WI38 (cell line): Measurements from ENCODE around the gene PTPRE.
A peak's percentile ranks its signal among the peaks of the same experiment; 100 is the strongest.

Experiments
- H3K4me3 ChIP-seq: 2 replicates; pipeline ENCODE4 v1.5.1; 2011; ENCODE audit warnings: low read depth, mild to moderate bottlenecking, control low read depth, low read length
- TF ChIP-seq, protein P1 (sequence below): IDR thresholded peaks from 2 replicates; pipeline ENCODE4 v1.5.1; 2012; ENCODE audit warnings: low read depth, mild to moderate bottlenecking, control low read depth, low read length

PTPRE gene

DNA sequence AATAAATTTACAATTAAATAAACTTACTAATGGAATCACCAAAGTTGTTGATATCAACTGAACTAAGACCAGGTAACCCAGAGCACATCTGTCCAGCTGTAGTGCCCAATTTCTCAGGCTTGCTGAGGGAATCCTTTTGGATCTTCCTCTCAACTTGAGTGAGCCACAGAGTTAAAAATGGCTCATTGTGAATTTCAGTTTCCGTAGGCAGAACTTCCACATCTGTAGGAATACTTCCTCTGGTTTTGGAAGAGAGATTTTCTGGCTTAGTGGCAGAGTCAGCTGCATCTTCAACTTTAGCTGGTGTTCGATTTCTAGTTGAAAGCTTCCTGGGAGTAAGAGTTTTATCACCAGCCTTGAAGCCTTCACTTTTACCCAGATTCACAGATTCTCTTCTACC, 208.0 kb downstream of the PTPRE start:
- TF ChIP-seq, protein P1, sequence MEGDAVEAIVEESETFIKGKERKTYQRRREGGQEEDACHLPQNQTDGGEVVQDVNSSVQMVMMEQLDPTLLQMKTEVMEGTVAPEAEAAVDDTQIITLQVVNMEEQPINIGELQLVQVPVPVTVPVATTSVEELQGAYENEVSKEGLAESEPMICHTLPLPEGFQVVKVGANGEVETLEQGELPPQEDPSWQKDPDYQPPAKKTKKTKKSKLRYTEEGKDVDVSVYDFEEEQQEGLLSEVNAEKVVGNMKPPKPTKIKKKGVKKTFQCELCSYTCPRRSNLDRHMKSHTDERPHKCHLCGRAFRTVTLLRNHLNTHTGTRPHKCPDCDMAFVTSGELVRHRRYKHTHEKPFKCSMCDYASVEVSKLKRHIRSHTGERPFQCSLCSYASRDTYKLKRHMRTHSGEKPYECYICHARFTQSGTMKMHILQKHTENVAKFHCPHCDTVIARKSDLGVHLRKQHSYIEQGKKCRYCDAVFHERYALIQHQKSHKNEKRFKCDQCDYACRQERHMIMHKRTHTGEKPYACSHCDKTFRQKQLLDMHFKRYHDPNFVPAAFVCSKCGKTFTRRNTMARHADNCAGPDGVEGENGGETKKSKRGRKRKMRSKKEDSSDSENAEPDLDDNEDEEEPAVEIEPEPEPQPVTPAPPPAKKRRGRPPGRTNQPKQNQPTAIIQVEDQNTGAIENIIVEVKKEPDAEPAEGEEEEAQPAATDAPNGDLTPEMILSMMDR, result no peak
- H3K4me3 ChIP-seq, result no peak overlapping the region

DNA sequence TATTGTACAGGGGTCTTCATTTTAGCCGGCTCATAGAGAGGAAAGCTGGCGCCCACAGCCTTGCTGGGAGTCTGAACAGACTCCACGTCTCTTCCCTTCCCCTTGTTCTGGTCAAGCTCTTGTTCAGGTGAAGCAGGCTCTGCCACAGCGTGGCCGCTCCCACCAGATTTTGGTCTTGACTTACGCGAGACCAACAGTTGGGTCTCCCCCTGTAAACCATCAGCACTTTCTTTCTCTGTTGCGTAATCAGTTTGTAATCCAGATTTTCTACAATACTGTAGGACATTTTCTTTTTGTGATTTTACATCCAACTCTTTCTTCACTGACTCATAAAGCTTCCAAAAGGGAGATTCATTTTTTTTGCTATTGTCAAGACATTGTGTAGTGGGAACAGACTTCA, 208.5 kb downstream of the PTPRE start:
- TF ChIP-seq, protein P1, result no peak
- no peak overlapping the region for H3K4me3 ChIP-seq

DNA sequence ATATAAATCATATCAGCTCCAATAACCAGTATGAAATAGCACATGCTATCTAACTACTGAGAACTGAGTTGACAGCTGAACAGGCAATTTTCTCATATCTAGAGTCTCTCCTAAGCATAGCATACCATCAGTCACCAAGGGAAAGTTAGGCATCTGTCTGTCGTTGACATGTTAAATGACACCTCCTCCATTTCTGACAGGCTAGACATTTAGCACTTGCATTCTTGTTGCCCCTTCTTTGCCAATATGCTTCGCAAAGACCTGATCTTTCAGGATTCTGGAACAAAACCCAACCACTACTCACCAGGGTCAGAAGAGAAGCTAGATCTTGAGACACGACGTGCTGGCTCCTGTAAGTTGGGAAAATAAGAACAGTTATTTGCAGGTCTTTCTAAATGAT, 209.3 kb downstream of the PTPRE start:
- TF ChIP-seq, protein P1, result no peak
- H3K4me3 ChIP-seq, result no peak overlapping the region

DNA sequence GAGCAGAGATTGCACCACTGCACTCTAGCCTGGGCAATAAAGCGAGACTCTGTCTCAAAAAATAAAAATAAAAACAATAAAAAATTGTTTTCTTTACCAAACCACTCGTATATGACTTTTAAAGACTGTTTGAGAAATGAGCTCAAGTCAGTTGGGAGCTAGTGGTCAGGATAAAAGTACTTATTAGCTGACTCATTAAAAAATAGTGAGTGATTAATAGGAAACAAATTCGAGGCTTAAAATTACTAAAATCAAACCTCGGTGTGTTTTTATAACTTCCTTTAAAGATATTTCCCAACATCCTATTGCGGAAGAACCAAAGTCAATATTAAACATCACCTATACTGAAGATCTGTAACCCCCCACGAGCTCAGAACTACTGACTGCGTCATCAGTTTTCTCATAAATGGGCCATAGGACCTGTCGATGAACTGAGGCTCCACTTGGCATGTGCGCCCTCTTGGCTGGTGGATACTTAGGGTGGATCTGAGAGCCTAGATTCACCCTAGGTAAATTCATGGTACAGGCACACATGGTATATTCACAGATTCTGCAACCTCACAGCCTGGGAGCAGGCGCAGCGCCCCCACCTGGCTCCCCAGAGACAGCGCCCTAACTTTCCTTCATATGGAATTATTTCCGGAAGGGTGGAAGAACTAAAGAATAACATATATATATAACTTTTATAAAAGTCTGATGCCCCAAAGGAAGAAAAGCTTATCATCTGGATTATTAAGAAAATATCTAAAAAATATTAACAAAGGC, 210.1 kb downstream of the PTPRE start:
- TF ChIP-seq, protein P1, result no peak

DNA sequence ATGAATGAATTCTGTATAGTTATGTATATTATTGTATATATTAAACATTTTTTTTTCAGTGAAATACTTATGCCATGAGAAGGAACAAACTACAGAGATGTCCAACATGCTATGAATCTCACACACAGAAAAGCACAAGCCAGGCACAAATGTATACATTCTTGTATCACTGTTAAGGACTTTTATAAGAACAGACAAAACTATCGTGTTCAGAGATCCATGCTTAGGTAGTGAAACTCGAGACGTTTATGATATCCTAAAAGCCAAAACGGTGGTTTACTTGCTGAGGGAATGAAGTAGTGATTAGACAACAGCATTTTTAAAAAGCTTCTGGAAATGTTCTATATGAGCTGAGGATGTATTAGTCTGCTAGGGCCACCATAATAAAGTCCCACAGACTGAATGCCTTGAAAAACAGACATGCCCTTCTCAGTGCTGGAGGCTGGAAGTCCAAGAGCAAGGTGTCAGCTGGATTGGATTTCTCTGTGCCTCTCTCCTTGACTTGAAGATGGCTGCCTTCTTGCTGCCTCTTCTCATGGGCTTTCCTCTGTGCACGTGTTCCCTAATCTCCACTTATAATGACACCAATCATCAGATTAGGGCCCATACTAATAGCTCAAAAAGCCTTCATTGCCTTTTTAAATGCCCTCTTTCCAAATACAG, 215.0 kb downstream of the PTPRE start:
- no peak overlapping the region for H3K4me3 ChIP-seq
- TF ChIP-seq, protein P1, result no peak

More for the DNA sequence above, 210.1 kb downstream of the PTPRE start:
- H3K4me3 ChIP-seq, result no peak overlapping the region

DNA sequence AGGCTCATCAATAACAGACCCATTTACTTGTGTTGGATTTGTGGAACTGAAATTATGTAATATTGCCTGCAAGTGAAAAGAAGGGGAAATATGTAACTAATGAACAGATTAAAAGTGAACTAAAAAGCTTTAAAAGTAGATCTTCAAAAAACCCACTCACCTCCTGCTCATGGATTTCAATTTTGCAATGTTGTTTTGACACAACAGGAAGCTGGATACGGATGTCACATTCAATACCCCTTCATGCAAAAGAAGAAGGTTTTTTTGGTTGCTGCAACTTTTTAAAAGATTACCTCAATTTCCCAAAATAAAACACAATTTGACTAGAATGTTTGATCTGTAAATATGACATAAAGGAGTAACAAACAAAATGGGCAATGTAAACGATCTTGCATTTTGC, 216.0 kb downstream of the PTPRE start:
- TF ChIP-seq, protein P1, result no peak
- H3K4me3 ChIP-seq, result no peak overlapping the region

DNA sequence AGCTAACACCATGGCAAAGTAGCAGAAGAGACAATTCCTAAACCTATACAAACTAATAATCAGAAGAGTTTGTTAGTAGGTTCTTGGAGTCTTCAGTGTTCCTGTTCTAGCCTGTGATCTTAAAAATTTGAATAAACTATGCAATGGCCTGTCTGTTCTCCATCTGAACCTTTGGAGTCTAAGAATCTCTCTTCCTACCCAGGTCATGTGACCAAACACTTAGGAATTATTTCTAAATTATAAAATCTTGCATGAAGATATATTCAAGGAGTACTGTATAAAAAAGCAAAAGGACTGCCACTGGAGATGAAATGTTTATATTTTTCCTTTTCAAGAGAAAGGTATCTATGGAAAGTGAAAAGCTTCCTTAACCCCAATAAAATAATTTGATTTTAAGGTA, 216.9 kb downstream of the PTPRE start:
- TF ChIP-seq, protein P1, result no peak
- peak overlapping the region; percentile 84 for H3K4me3 ChIP-seq
